Stimulated activated CD8-positive, alpha-beta memory T cell treated with anti-CD3 and anti-CD28 coated beads, Interleukin-15, amount 100 ng/mL, for 4 hours (primary cell): ENCODE results near the gene KRT80.

Experiments used
- DNase-seq, 2 donors: peaks; one replicate each; pipeline ENCODE4 v3.0.0-alpha.2; 2020; ENCODE audit warnings: low read depth in 2 of 2

The KRT80 gene

GRCh38 chr12:52228931-52229330, 37.1 kb upstream of the KRT80 start:
- no peak for DNase-seq

GRCh38 chr12:52228366-52228765, 36.6 kb upstream of the KRT80 start:
- DNase-seq = no peak

GRCh38 chr12:52227606-52228166, 35.9 kb upstream of the KRT80 start:
- no peak for DNase-seq

- DNase-seq = no peak
Measured at GRCh38 chr12:52226446-52226845, 34.6 kb upstream of the KRT80 start.

- no peak for DNase-seq
Measured at GRCh38 chr12:52225752-52226151, 33.9 kb upstream of the KRT80 start.

GRCh38 chr12:52224151-52224550, 32.3 kb upstream of the KRT80 start:
- DNase-seq = no peak

GRCh38 chr12:52223406-52224039, 31.7 kb upstream of the KRT80 start:
- no peak for DNase-seq

GRCh38 chr12:52222692-52223091, 30.9 kb upstream of the KRT80 start:
- DNase-seq = no peak

GRCh38 chr12:52221912-52222457, 30.2 kb upstream of the KRT80 start:
- DNase-seq = peak in 1 of 2 donors; percentile 19

GRCh38 chr12:52221070-52221781, 29.4 kb upstream of the KRT80 start:
- no peak for DNase-seq

- DNase-seq = no peak
Measured at GRCh38 chr12:52220477-52220876, 28.7 kb upstream of the KRT80 start.

- DNase-seq = no peak
Measured at GRCh38 chr12:52218001-52218400, 26.2 kb upstream of the KRT80 start.

GRCh38 chr12:52217223-52217622, 25.4 kb upstream of the KRT80 start:
- DNase-seq = no peak

GRCh38 chr12:52216807-52217206, 25.0 kb upstream of the KRT80 start:
- no peak for DNase-seq

- DNase-seq = no peak
Measured at GRCh38 chr12:52216100-52216499, 24.3 kb upstream of the KRT80 start.

- DNase-seq = no peak
Measured at GRCh38 chr12:52215587-52216031, 23.8 kb upstream of the KRT80 start.

- DNase-seq = no peak
Measured at GRCh38 chr12:52214421-52214802, 22.6 kb upstream of the KRT80 start.

- no peak for DNase-seq
Measured at GRCh38 chr12:52213564-52214420, 22.0 kb upstream of the KRT80 start.

GRCh38 chr12:52212701-52213563, 21.1 kb upstream of the KRT80 start:
- DNase-seq = no peak

GRCh38 chr12:52211716-52212585, 20.1 kb upstream of the KRT80 start:
- no peak for DNase-seq
